ENCODE data around the gene GPC1. TPM values are rescaled to one million over a fixed set of nuclear protein-coding genes. Genes with fewer than 3 reads are reported as not detected.

GPC1 gene
- polyA plus RNA-seq, 1 of the 3 experiments (the other 2 are of a cell fraction): 65.5 TPM

DNA sequence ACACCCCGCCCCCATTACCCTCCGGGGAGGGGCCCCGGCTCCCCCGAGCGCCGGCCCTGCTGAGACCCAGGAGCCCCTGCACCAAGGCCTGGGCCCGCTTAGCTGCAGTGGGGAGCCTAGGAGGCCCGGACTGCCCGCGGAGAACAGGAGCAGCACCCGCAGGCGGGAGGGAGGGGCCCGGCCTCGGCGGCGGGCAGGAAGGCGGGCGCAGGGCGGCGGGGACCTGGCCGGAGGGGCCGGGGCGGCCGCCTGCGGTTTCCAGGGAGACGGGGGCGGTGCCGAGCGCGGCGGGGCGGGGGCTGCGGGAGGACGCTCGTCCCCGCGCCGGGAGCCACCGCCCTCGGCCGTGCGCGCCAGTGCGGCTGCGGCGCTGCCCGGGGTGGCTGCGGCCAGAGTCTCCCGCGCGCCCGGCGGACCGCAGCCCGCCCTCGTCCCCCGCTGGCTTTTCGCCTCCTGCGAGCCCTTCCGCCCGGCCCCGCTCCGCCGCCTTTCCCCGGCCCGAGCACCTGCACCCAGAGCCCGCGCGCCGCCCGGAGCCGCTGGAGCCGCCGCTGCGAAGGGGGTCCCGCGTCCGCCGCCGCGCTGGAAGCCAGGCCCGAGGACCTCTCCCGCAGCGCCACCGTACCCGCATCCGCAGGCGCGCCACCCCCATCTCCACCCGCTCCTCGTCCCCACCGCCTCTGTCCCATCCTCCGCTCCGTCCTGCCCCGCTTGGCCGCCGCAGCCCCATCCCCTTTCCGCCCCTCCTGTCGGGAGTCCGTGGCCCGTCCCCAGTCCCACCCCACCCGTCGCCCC lies 17.2 kb downstream of the GPC1 start:
- 2% methylated on average over 27 of the region's 103 CpGs for WGBS (ENCODE audit: low lambda C conversion rate)
- H3K79me2 ChIP-seq (ENCODE audit: insufficient read depth): peaks cover 16% of the 10 kb centered on the region; the same call in 1 of the 2 replicates
- H3K9me2 ChIP-seq: no peaks in the 10 kb centered on the region
- no peaks in the 10 kb centered on the region for H3F3A ChIP-seq (replicated peaks; ENCODE audit: insufficient read depth)
- peak overlapping the region; percentile 89 for H3K4me2 ChIP-seq
- H3K9me3 ChIP-seq: no peaks in the 10 kb centered on the region
- peak overlapping the region; percentile 64 to 68 for H3K4me3 ChIP-seq (ENCODE audit: low read depth in 2 of 2, low read length in 1 of 2)
- H3K27ac ChIP-seq (ENCODE audit: low read depth in 2 of 2, low read length in 1 of 2): peak overlapping the region in 1 of 2 experiments; percentile 74; a peak in 1 of 4 replicates
- DNase-seq: peak; percentile 98
- CTCF ChIA-PET: interaction anchor here (0.6 to 1.8 kb wide), 3 partner anchors 17 to 235 kb away, joined by 3 to 5 read pairs (median 4); partner anchors contain the start of gene GPC1
- POLR2A ChIA-PET: no interaction called here
- no peak overlapping the region for H2AFZ ChIP-seq (ENCODE audit: low read depth)
- TF ChIP-seq, protein P1, sequence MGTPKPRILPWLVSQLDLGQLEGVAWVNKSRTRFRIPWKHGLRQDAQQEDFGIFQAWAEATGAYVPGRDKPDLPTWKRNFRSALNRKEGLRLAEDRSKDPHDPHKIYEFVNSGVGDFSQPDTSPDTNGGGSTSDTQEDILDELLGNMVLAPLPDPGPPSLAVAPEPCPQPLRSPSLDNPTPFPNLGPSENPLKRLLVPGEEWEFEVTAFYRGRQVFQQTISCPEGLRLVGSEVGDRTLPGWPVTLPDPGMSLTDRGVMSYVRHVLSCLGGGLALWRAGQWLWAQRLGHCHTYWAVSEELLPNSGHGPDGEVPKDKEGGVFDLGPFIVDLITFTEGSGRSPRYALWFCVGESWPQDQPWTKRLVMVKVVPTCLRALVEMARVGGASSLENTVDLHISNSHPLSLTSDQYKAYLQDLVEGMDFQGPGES (IDR thresholded peaks at IDR 0.05; ENCODE audit: low read depth, low read length): no peak
- TF ChIP-seq FOSL2 (IDR thresholded peaks at IDR 0.05; ENCODE audit: borderline replicate concordance, low read depth) (no peak), NRF1 (IDR thresholded peaks at IDR 0.05; ENCODE audit: low read depth, low read length) (peak; percentile 28), FOXM1 (IDR thresholded peaks at IDR 0.05; ENCODE audit: low read depth) (no peak)
- peaks cover 6 to 24% of the 10 kb centered on the region in 2 experiments; a peak in 2 of 4 replicates for H3K4me1 ChIP-seq (ENCODE audit: control insufficient read depth in 1 of 2, insufficient read depth in 2 of 2, low read depth in 1 of 2, low read length in 1 of 2)
- no peaks in the 10 kb centered on the region for H3K27me3 ChIP-seq (ENCODE audit: insufficient read depth)
- H3K9ac ChIP-seq: peak overlapping the region; percentile 49
- no peaks in the 10 kb centered on the region for H3K36me3 ChIP-seq (replicated peaks in 1 of 2; ENCODE audit: control insufficient read depth in 1 of 2, insufficient read depth in 2 of 2, low read length in 1 of 2)
- peaks cover 76% of the 10 kb centered on the region for H4K20me1 ChIP-seq (ENCODE audit: insufficient read depth)

DNA sequence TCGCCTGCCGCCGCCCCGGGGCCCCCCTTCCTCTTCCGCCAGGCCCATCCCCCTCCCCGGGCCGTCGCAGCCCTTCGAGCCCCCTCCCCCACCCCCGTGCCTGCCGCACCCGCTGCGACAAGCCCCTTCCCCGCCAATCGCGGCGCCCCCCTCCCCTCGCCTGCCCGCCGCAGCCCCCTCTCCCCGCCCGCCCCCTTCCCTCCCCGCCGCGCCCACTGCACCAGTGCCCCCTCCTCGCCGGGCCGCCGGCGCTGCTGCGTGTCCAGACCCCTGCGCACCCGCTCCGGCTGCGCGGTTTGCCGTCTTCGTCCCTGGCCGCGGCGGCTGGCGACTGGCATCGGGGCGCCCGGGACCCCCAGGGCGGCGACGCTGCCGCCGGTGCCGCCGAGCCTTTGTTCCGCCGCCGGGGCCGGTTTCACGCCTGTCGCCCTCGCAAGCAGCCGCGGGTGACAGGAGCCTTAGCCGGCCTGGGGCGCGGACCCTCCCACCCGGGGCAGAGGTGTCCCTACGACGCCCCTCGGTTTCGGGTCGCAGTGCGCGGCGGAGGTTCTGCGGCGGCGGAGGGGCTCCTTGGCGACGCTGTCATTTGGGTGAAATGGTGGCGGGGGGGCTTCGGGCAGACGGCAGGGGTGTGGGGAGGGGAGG lies 18.1 kb downstream of the GPC1 start:
- H3K9me3 ChIP-seq: no peaks in the 10 kb centered on the region
- H3K9me2 ChIP-seq: no peaks in the 10 kb centered on the region
- CTCF ChIA-PET: interaction anchor here (1.0 to 2.6 kb wide), 2 partner anchors 15 to 112 kb away, joined by 3 to 10 read pairs; no protein-coding TSS in a partner anchor
- peak overlapping the region; percentile 73 for H3K4me2 ChIP-seq
- peaks cover 6 to 26% of the 10 kb centered on the region in 2 experiments; a peak in 2 of 4 replicates for H3K4me1 ChIP-seq (ENCODE audit: control insufficient read depth in 1 of 2, insufficient read depth in 2 of 2, low read depth in 1 of 2, low read length in 1 of 2)
- no peak overlapping the region for H2AFZ ChIP-seq (ENCODE audit: low read depth)
- no peaks in the 10 kb centered on the region for H3K36me3 ChIP-seq (replicated peaks in 1 of 2; ENCODE audit: control insufficient read depth in 1 of 2, insufficient read depth in 2 of 2, low read length in 1 of 2)
- H3K9ac ChIP-seq: no peak overlapping the region
- H3K4me3 ChIP-seq (ENCODE audit: low read depth in 2 of 2, low read length in 1 of 2): peak overlapping the region; percentile 39 to 54
- 26% methylated on average over 22 of the region's 81 CpGs for WGBS (ENCODE audit: low lambda C conversion rate)
- no peaks in the 10 kb centered on the region for H3K27me3 ChIP-seq (ENCODE audit: insufficient read depth)
- H3K79me2 ChIP-seq (ENCODE audit: insufficient read depth): peaks cover 16% of the 10 kb centered on the region; the same call in 1 of the 2 replicates
- H4K20me1 ChIP-seq (ENCODE audit: insufficient read depth): peaks cover 73% of the 10 kb centered on the region
- POLR2A ChIA-PET: no interaction called here
- DNase-seq: peak; percentile 85
- no peaks in the 10 kb centered on the region for H3F3A ChIP-seq (replicated peaks; ENCODE audit: insufficient read depth)
- H3K27ac ChIP-seq (ENCODE audit: low read depth in 2 of 2, low read length in 1 of 2): no peak overlapping the region
- TF ChIP-seq, protein P2, sequence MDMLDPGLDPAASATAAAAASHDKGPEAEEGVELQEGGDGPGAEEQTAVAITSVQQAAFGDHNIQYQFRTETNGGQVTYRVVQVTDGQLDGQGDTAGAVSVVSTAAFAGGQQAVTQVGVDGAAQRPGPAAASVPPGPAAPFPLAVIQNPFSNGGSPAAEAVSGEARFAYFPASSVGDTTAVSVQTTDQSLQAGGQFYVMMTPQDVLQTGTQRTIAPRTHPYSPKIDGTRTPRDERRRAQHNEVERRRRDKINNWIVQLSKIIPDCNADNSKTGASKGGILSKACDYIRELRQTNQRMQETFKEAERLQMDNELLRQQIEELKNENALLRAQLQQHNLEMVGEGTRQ (IDR thresholded peaks at IDR 0.05; ENCODE audit: borderline replicate concordance, low read depth, low read length): no peak
- TF ChIP-seq YY1 (IDR thresholded peaks at IDR 0.05; ENCODE audit: low read depth) (no peak), GATA2 (CRISPR knock-in tag; IDR thresholded peaks at IDR 0.05) (no peak), CHD2 (IDR thresholded peaks at IDR 0.05; ENCODE audit: low read length, partially characterized antibody) (no peak), RAD21 (IDR thresholded peaks at IDR 0.05; ENCODE audit: low read length) (no peak), NRF1 (IDR thresholded peaks at IDR 0.05; ENCODE audit: low read depth, low read length) (no peak), NFIC (IDR thresholded peaks at IDR 0.05; ENCODE audit: borderline replicate concordance) (no peak), ELF1 (IDR thresholded peaks at IDR 0.05) (no peak), JUND (IDR thresholded peaks at IDR 0.05) (no peak), GABPA (IDR thresholded peaks at IDR 0.05; ENCODE audit: low read depth) (no peak), ZBTB33 (IDR thresholded peaks at IDR 0.05; ENCODE audit: borderline replicate concordance, low read depth) (no peak)
- TF ChIP-seq, protein P3, sequence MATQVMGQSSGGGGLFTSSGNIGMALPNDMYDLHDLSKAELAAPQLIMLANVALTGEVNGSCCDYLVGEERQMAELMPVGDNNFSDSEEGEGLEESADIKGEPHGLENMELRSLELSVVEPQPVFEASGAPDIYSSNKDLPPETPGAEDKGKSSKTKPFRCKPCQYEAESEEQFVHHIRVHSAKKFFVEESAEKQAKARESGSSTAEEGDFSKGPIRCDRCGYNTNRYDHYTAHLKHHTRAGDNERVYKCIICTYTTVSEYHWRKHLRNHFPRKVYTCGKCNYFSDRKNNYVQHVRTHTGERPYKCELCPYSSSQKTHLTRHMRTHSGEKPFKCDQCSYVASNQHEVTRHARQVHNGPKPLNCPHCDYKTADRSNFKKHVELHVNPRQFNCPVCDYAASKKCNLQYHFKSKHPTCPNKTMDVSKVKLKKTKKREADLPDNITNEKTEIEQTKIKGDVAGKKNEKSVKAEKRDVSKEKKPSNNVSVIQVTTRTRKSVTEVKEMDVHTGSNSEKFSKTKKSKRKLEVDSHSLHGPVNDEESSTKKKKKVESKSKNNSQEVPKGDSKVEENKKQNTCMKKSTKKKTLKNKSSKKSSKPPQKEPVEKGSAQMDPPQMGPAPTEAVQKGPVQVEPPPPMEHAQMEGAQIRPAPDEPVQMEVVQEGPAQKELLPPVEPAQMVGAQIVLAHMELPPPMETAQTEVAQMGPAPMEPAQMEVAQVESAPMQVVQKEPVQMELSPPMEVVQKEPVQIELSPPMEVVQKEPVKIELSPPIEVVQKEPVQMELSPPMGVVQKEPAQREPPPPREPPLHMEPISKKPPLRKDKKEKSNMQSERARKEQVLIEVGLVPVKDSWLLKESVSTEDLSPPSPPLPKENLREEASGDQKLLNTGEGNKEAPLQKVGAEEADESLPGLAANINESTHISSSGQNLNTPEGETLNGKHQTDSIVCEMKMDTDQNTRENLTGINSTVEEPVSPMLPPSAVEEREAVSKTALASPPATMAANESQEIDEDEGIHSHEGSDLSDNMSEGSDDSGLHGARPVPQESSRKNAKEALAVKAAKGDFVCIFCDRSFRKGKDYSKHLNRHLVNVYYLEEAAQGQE (IDR thresholded peaks at IDR 0.05; ENCODE audit: low read depth, low read length): no peak
- TF ChIP-seq, protein P1 (IDR thresholded peaks at IDR 0.05; ENCODE audit: low read depth, low read length): no peak

Measured in SK-N-SH (cell line).